ENCODE results near the gene THBD. TPM values are rescaled to one million over a fixed set of nuclear protein-coding genes. Genes with fewer than 3 reads are reported as not detected.

The THBD gene
- polyA plus RNA-seq, 3 donors: 7.4 to 194 (median 30.2) TPM

GRCh38 chr20:23034721-23035671, 14.5 kb downstream of the THBD start, which contains the start of gene SSTR4:
Gene SSTR4, plus strand, starts transcription at chr20:23035312. Its CDS starts 172 bp downstream, at chr20:23035484.
- Histone ChIP-seq H3K27me3 (ENCODE audit: control insufficient read depth in 2 of 2, insufficient read depth in 2 of 2, low read length in 2 of 2) (peaks cover 28 to 47% of the 10 kb centered on the region in 2 donors), H4K20me1 (ENCODE audit: insufficient read depth, low read length) (no peaks in the 10 kb centered on the region), H3K4me2 (replicated peaks; ENCODE audit: extremely low read depth, low read length, poor library complexity, severe bottlenecking) (no peak within 1 kb of the TSS), H3K9ac (ENCODE audit: insufficient read depth, low read length, poor library complexity, severe bottlenecking) (no peak within 1 kb of the TSS), H3K9me3 (replicated peaks in 1 of 2; ENCODE audit: control insufficient read depth in 1 of 2, insufficient read depth in 1 of 2, low read length in 2 of 2) (no peaks in the 10 kb centered on the region), H2AFZ (ENCODE audit: insufficient read depth, low read depth, low read length, poor library complexity, severe bottlenecking) (no peak within 1 kb of the TSS), H3K4me3 (replicated peaks in 1 of 3; ENCODE audit: low read depth in 2 of 3, low read length in 3 of 3) (no peak within 1 kb of the TSS), H3K4me1 (ENCODE audit: control insufficient read depth in 1 of 2, insufficient read depth in 2 of 2, low read length in 2 of 2) (peaks cover 0 to 17% of the 10 kb centered on the region in 2 donors), H3K27ac (ENCODE audit: low read depth in 1 of 2, low read length in 2 of 2) (no peak within 1 kb of the TSS), H3K36me3 (replicated peaks in 1 of 2; ENCODE audit: control insufficient read depth in 1 of 2, insufficient read depth in 2 of 2, low read length in 2 of 2) (no peaks in the 10 kb centered on the region), H3K79me2 (ENCODE audit: insufficient read depth, low read length) (no peaks in the 10 kb centered on the region)
- DNase-seq: no peak
- WGBS (ENCODE audit: insufficient coverage): 23% methylated on average over 83 of the region's 83 CpGs
- peaks cover 16% of the 10 kb centered on the region for H3K4me1 Mint-ChIP-seq
- TF ChIP-seq CTCF (IDR thresholded peaks at IDR 0.05): no peak
- H3K36me3 Mint-ChIP-seq: peaks cover 0 to 5% of the 10 kb centered on the region in 2 donors
- H3K27ac Mint-ChIP-seq: no peak within 1 kb of the TSS
- peaks cover 45 to 64% (median 47%) of the 10 kb centered on the region in 3 donors for H3K27me3 Mint-ChIP-seq (ENCODE audit: low read depth in 3 of 3)
- intact Hi-C loops (cut with micrococcal nuclease): loop anchor here in 1 of 2 donors (5.0 kb wide), 1 partner anchor 297 kb away; no protein-coding TSS in a partner anchor
- peaks cover 3 to 8% (median 6%) of the 10 kb centered on the region in 7 donors for H3K9me3 Mint-ChIP-seq
- peak within 1 kb of the TSS in 1 of 2 donors; percentile 77 for H3K4me3 Mint-ChIP-seq

- Mint-ChIP-seq H3K27ac (no peak overlapping the region), H3K27me3 (ENCODE audit: low read depth in 3 of 3) (peaks cover 40 to 55% (median 41%) of the 10 kb centered on the region in 3 donors), H3K4me3 (peak overlapping the region in 1 of 2 donors; percentile 71), H3K9me3 (peaks cover 3 to 9% (median 6%) of the 10 kb centered on the region in 7 donors), H3K4me1 (peaks cover 27% of the 10 kb centered on the region), H3K36me3 (peaks cover 0 to 5% of the 10 kb centered on the region in 2 donors)
- no peak overlapping the region for H3K9ac ChIP-seq (ENCODE audit: insufficient read depth, low read length, poor library complexity, severe bottlenecking)
- H3K79me2 ChIP-seq (ENCODE audit: insufficient read depth, low read length): no peaks in the 10 kb centered on the region
- peaks cover 6 to 27% of the 10 kb centered on the region in 2 donors for H3K4me1 ChIP-seq (ENCODE audit: control insufficient read depth in 1 of 2, insufficient read depth in 2 of 2, low read length in 2 of 2)
- DNase-seq: no peak
- H3K27ac ChIP-seq (ENCODE audit: low read depth in 1 of 2, low read length in 2 of 2): no peak overlapping the region
- TF ChIP-seq CTCF (IDR thresholded peaks at IDR 0.05): no peak
- H3K9me3 ChIP-seq (replicated peaks in 1 of 2; ENCODE audit: control insufficient read depth in 1 of 2, insufficient read depth in 1 of 2, low read length in 2 of 2): no peaks in the 10 kb centered on the region
- no peaks in the 10 kb centered on the region for H4K20me1 ChIP-seq (ENCODE audit: insufficient read depth, low read length)
- intact Hi-C loops (cut with micrococcal nuclease): loop anchor here in 1 of 2 donors (5.0 kb wide), 1 partner anchor 298 kb away; no protein-coding TSS in a partner anchor
- H3K4me3 ChIP-seq (replicated peaks in 1 of 3; ENCODE audit: low read depth in 2 of 3, low read length in 3 of 3): no peak overlapping the region
- peaks cover 21 to 42% of the 10 kb centered on the region in 2 donors for H3K27me3 ChIP-seq (ENCODE audit: control insufficient read depth in 2 of 2, insufficient read depth in 2 of 2, low read length in 2 of 2)
- H3K4me2 ChIP-seq (replicated peaks; ENCODE audit: extremely low read depth, low read length, poor library complexity, severe bottlenecking): no peak overlapping the region
- no peak overlapping the region for H2AFZ ChIP-seq (ENCODE audit: insufficient read depth, low read depth, low read length, poor library complexity, severe bottlenecking)
- no peaks in the 10 kb centered on the region for H3K36me3 ChIP-seq (replicated peaks in 1 of 2; ENCODE audit: control insufficient read depth in 1 of 2, insufficient read depth in 2 of 2, low read length in 2 of 2)
- WGBS (ENCODE audit: insufficient coverage): 95% methylated on average over 3 of the region's 4 CpGs
These were observed 15.6 kb downstream of the THBD start for GRCh38 chr20:23033918-23034317.

Data from CD14-positive monocyte (primary cell).